Measurements from ENCODE around the gene ELK1. TPM values are rescaled to one million over a fixed set of nuclear protein-coding genes. Genes with fewer than 3 reads are reported as not detected.

ELK1 gene
- total and polyA plus RNA-seq, 8 donors, result 6.8 to 27.2 (median 16.5) TPM

- intact Hi-C loops (cut with DNase I; ENCODE audit: low total_unique reads), result no loop called here
- no peaks in the 10 kb centered on the region for H3K4me1 ChIP-seq
- H3K9me3 ChIP-seq, result peaks cover 0 to 54% (median 24%) of the 10 kb centered on the region in 4 donors
- TF ChIP-seq CTCF (IDR thresholded peaks at IDR 0.05) (no peak), POLR2AphosphoS5 (IDR thresholded peaks at IDR 0.05) (no peak), POLR2A (IDR thresholded peaks at IDR 0.05) (no peak), EP300 (IDR thresholded peaks at IDR 0.05) (no peak)
- no peak for DNase-seq
- no peak overlapping the region for H3K27ac ChIP-seq
- WGBS, 5 donors, result 86 to 100% (median 93%) methylated on average over 3 of the region's 3 CpGs
- no peaks in the 10 kb centered on the region for H3K36me3 ChIP-seq
- no peaks in the 10 kb centered on the region for H3K27me3 ChIP-seq
- no peak overlapping the region for H3K4me3 ChIP-seq
These were observed 53.1 kb downstream of the ELK1 start for GRCh38 chrX:47597222-47597621.

GRCh38 chrX:47596256-47596655, 54.1 kb downstream of the ELK1 start:
- peaks cover 0 to 45% (median 24%) of the 10 kb centered on the region in 4 donors for H3K9me3 ChIP-seq

GRCh38 chrX:47595716-47596251, 54.6 kb downstream of the ELK1 start:
- 21 to 42% (median 29%) methylated on average over 1 of the region's 1 CpG for WGBS, 5 donors
- DNase-seq, result no peak
- TF ChIP-seq CTCF (IDR thresholded peaks at IDR 0.05), result no peak
- no peak for TF ChIP-seq POLR2A (IDR thresholded peaks at IDR 0.05)
- no peak for TF ChIP-seq POLR2AphosphoS5 (IDR thresholded peaks at IDR 0.05)
- TF ChIP-seq EP300 (IDR thresholded peaks at IDR 0.05), result no peak
- H3K9me3 ChIP-seq, result peaks cover 0 to 44% (median 24%) of the 10 kb centered on the region in 4 donors
- H3K4me1 ChIP-seq, result no peaks in the 10 kb centered on the region
- no peaks in the 10 kb centered on the region for H3K36me3 ChIP-seq
- H3K27me3 ChIP-seq, result no peaks in the 10 kb centered on the region
- H3K27ac ChIP-seq, result no peak overlapping the region
- H3K4me3 ChIP-seq, result no peak overlapping the region
- intact Hi-C loops (cut with DNase I; ENCODE audit: low total_unique reads), result no loop called here

More at GRCh38 chrX:47596256-47596655, 54.1 kb downstream of the ELK1 start:
- no peak overlapping the region for H3K27ac ChIP-seq
- no peaks in the 10 kb centered on the region for H3K4me1 ChIP-seq
- intact Hi-C loops (cut with DNase I; ENCODE audit: low total_unique reads), result no loop called here
- H3K4me3 ChIP-seq, result no peak overlapping the region
- DNase-seq, result no peak
- WGBS, 5 donors, result 50 to 70% (median 59%) methylated on average over 2 of the region's 2 CpGs
- TF ChIP-seq POLR2A (IDR thresholded peaks at IDR 0.05) (no peak), POLR2AphosphoS5 (IDR thresholded peaks at IDR 0.05) (no peak), CTCF (IDR thresholded peaks at IDR 0.05) (no peak), EP300 (IDR thresholded peaks at IDR 0.05) (no peak)
- H3K27me3 ChIP-seq, result no peaks in the 10 kb centered on the region
- no peaks in the 10 kb centered on the region for H3K36me3 ChIP-seq

GRCh38 chrX:47593522-47593921, 56.8 kb downstream of the ELK1 start:
- H3K36me3 ChIP-seq, result no peaks in the 10 kb centered on the region
- H3K4me1 ChIP-seq, result no peaks in the 10 kb centered on the region
- H3K27ac ChIP-seq, result no peak overlapping the region
- 61 to 84% (median 75%) methylated on average over 4 of the region's 4 CpGs for WGBS, 5 donors
- no peaks in the 10 kb centered on the region for H3K27me3 ChIP-seq
- TF ChIP-seq CTCF (IDR thresholded peaks at IDR 0.05) (no peak), POLR2AphosphoS5 (IDR thresholded peaks at IDR 0.05) (no peak), POLR2A (IDR thresholded peaks at IDR 0.05) (no peak), EP300 (IDR thresholded peaks at IDR 0.05) (no peak)
- DNase-seq, result no peak
- intact Hi-C loops (cut with DNase I; ENCODE audit: low total_unique reads), result no loop called here
- no peak overlapping the region for H3K4me3 ChIP-seq
- H3K9me3 ChIP-seq, result peaks cover 0 to 28% (median 12%) of the 10 kb centered on the region in 4 donors
